Memory B cell (primary cell): ENCODE measurements around the gene HIGD2A.
"Not testable (repeated sequence)": the region's sequence is repeated elsewhere in the genome, so short reads cannot be mapped to it uniquely, and the experiment has no call there.

ENCODE experiments used
- ATAC-seq: fragments of 150-1000 bp; cut with Tn5 transposase; 2 replicates; pipeline ENCODE4 v1.10.0; 2021; ENCODE audit warnings: low read depth, mild to moderate bottlenecking, moderate library complexity
- DNase-seq, 2 donors: peaks; one replicate each; pipeline ENCODE4 v3.0.0; 2022; ENCODE audit warnings: low spot score in 2 of 2
- H3K27ac Mint-ChIP-seq: one replicate; pipeline ENCODE4 v1.8.0; 2022; ENCODE audit warnings: mild to moderate bottlenecking, moderate library complexity, mixed read lengths
- H3K27me3 Mint-ChIP-seq: one replicate; pipeline ENCODE4 v1.8.0; 2022; ENCODE audit warnings: mixed read lengths
- H3K36me3 Mint-ChIP-seq: one replicate; pipeline ENCODE4 v1.8.0; 2022; ENCODE audit warnings: mild to moderate bottlenecking, mixed read lengths
- H3K4me1 Mint-ChIP-seq: one replicate; pipeline ENCODE4 v1.8.0; 2022; ENCODE audit warnings: mixed read lengths
- H3K4me3 Mint-ChIP-seq: one replicate; pipeline ENCODE4 v1.8.0; 2022; ENCODE audit warnings: mild to moderate bottlenecking, moderate library complexity, mixed read lengths
- H3K9me3 Mint-ChIP-seq: one replicate; pipeline ENCODE4 v1.8.0; 2022; ENCODE audit warnings: mixed read lengths

The HIGD2A gene

DNA sequence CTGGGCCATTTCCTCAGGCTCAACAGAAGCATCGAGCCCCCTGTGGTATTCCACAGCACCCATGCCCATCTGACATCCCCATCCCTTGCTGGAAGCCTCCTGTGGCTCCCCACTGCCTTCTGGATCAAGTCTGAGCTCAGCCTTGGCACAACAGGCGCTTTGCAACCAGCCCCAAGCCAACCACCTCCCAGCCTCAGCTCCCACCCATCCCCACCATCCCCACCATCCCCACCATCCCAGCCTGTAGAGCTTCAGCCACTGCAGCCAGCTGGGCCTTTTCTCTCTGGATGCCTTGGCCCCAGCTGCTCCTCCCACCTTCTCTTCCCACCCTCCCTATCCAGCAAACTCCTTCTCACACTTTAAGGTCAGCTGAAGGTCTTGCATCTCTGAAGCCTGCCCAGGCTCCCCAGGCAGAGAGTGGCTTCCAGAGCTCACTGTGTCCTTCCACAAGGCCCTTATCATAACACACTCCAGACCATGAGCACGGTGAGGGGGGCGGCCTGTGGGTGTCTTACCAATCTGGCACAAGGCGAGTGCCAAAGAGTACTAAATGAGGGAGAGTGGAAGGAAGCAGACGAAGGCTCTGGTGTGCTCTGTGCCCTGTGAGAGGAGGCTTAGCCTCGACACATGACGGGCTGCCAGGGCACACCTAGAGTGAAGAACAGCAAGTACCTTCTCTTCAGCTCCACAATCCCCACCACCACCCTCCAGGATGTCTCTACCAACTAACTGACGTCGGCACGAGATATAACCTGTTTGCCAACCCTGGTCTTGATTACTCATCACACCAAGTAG lies 6.5 kb downstream of the HIGD2A start:
- Mint-ChIP-seq H3K36me3 (peaks cover 17% of the 10 kb centered on the region), H3K27ac (no peak overlapping the region), H3K27me3 (no peaks in the 10 kb centered on the region), H3K4me3 (no peak overlapping the region), H3K9me3 (no peaks in the 10 kb centered on the region), H3K4me1 (peaks cover 3% of the 10 kb centered on the region)
- ATAC-seq (no peak), DNase-seq (no peak)

DNA sequence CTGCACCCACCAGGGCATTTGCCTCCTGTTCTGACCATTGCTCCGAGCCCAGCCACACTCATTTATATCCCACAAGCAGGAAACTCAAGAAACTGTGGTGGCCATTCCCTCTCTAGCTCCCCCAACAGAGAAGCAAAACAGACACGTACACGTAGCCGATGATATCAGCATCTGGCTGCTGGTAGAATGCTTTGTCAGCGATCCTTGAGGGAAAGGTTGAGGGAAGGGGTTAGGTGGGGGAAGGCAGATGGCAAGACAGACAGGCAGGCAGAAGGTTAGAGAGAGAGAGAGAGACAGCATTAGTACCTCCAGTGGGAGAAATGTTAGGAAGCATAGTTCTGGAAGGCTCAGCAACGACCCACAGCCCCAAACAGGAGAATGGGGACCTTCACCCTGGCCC lies 7.8 kb downstream of the HIGD2A start:
- Mint-ChIP-seq H3K27me3 (no peaks in the 10 kb centered on the region), H3K4me1 (peaks cover 3% of the 10 kb centered on the region), H3K36me3 (peaks cover 19% of the 10 kb centered on the region), H3K27ac (peak overlapping the region; percentile 19), H3K4me3 (no peak overlapping the region), H3K9me3 (no peaks in the 10 kb centered on the region)
- DNase-seq = no peak
- ATAC-seq = no peak

DNA sequence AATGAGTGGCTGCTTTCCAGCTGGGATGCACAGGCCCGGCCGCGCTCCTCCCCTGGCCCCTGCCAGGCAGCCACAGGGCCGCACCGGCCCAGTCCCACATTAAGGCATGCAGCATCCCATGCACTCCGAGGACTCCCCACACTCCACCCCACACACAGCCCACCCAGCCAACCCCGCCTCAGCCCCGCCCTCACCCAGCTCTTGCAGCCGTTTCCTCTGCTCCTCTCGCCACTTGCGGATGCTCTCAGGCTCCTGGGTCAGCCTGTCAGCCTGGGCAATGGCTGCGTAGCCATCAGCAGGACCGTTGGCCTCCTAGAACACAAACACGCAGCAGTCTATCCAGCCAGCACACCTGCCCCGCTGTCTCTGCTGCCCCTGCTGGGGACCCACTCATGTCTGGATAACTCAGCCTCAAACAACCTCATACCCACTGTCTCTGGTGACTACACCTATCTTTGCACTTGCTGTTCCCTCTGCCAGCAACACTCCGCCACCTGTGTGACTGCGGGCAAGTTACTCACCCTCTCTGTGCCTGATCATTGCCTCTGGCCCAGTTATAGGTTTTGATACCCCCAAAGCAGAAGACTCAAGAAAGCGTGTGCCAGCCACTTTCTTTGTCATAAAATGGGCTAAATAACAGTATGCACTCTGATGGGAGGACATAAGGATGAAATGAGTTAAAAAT lies 9.3 kb downstream of the HIGD2A start:
- no peaks in the 10 kb centered on the region for H3K27me3 Mint-ChIP-seq
- ATAC-seq (no peak), DNase-seq (no peak)
- peaks cover 14% of the 10 kb centered on the region for H3K36me3 Mint-ChIP-seq
- H3K27ac Mint-ChIP-seq = no peak overlapping the region
- H3K9me3 Mint-ChIP-seq = no peaks in the 10 kb centered on the region
- H3K4me1 Mint-ChIP-seq = peaks cover 5% of the 10 kb centered on the region
- H3K4me3 Mint-ChIP-seq = no peak overlapping the region

DNA sequence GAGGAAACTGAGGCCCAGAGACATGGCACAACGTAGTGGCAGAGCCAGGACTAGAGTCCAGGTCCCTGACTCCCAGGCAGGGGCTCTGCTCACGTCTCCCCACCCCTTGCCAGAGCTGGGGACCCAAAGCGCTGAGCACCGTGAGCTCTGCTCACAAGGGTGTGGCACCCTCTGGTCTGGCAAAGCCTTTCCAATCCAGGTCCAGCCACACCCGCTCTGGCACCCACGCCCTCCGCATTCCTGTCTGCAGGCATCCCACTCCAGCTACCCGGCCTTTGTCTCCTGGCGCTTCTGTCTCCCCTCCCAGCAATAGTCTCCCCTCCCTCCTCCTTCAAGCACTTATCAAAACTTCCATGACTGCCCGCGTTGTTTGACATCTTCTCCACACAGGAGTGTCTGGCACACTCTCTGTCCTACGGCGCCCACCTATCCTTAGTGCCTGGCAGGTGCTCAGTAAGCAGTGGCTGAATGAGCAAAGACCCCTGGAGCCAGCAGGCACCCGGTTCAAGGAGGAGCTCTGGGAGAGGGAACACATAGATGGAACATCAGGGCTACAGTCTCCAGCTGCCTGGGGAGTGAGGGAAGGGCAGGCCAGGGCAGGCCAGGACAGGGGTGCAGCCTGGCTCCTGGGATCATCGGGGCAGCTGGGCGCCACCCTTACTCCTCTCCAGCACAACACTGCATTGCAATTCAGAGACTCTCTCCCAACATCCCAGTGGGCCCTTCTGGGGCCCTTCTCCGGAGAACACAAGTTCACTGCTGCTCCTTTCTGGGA lies 12.0 kb downstream of the HIGD2A start:
- Mint-ChIP-seq H3K27ac (no peak overlapping the region), H3K36me3 (peaks cover 15% of the 10 kb centered on the region)

DNA sequence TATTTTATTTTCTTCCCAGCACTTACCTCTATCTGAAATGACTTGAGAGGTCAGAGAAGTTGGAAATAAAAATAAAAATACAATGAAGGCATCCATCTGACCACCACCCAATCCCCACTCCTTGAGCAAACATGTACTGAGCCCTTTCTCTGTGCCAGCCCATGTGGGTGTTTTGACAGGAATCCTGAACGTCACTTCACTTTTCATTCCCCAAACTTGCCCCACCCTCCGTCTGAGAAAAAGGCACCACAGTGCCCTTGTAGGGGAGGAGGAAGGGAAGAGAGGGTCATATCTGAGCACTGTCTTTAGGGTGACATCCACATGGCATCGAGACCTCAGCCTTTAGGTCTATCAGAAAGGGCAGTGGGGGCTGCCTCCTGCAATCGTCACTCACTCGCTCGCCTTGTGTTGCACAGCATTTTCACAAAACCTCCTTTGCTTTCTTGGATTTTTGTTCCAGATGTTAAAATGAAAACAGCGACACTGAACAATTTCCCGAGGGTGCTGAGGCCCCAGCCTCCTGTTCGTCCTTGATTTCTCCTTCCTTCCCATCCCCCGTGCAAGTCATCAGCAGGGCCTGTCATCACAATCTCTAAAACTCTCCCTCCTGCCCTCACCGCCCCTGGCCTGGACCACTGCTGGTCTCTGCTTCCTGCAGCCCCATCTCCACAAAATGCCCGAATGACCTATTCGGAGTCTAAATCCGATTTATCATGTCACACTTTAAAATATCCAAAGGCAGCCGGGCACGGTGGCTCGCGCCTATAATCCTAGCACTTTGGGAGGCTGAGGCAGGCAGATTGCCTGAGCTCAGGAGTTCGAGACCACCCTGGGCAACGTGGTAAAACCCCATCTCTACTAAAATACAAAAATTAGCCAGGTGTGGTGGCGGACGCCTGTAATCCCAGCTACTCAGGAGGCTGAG lies 13.0 kb downstream of the HIGD2A start:
- H3K4me1 Mint-ChIP-seq = peaks cover 5% of the 10 kb centered on the region
- no peak overlapping the region for H3K4me3 Mint-ChIP-seq
- H3K27ac Mint-ChIP-seq = no peak overlapping the region
- peaks cover 15% of the 10 kb centered on the region for H3K36me3 Mint-ChIP-seq
- no peak for ATAC-seq
- no peaks in the 10 kb centered on the region for H3K9me3 Mint-ChIP-seq
- no peaks in the 10 kb centered on the region for H3K27me3 Mint-ChIP-seq
- no peak for DNase-seq

More for the DNA sequence above, 12.0 kb downstream of the HIGD2A start:
- Mint-ChIP-seq H3K9me3 (no peaks in the 10 kb centered on the region), H3K4me1 (peaks cover 5% of the 10 kb centered on the region), H3K27me3 (no peaks in the 10 kb centered on the region), H3K4me3 (no peak overlapping the region)
- ATAC-seq (no peak), DNase-seq (no peak)

DNA sequence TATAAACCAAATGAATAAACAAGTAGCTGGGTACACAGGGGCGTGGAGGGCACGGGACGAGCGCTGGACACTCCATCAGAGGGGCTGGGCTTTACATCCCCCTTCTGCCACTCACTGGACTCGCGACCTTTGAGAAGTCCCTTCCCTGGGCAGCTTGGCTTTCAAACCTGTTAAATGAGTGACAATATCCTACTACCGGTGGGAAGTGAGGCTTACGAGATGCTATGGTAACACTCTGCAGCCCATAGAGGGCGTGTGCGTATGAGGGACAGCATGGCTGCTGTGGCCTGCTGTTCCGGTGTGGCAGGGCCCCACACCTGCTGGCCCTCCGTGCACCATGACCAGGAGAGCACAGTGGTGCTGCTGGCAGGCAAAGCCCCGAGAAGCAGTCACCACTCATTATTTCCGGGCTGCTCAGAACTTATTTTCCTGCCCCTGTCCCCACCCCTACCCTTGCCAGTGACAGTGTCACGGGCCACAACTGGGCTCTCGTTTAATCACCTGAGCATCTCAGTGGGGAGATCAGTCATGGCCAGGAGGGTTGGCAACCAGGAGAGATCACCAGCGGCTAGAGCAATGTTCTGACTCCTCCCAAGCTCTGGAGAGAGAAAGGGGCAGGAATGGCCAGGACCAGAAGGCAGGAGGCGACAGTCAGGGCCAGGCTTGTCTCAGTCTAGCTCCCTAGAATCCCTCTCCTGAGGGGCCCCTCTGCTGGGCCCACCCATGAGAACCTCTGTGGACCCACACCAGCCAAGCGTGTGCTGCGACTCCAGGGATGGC lies 17.3 kb downstream of the HIGD2A start:
- H3K9me3 Mint-ChIP-seq = no peaks in the 10 kb centered on the region
- ATAC-seq (no peak), DNase-seq (no peak)
- H3K27me3 Mint-ChIP-seq = no peaks in the 10 kb centered on the region
- peaks cover 2% of the 10 kb centered on the region for H3K4me1 Mint-ChIP-seq
- H3K4me3 Mint-ChIP-seq = no peak overlapping the region
- H3K27ac Mint-ChIP-seq = no peak overlapping the region
- H3K36me3 Mint-ChIP-seq = peaks cover 11% of the 10 kb centered on the region

DNA sequence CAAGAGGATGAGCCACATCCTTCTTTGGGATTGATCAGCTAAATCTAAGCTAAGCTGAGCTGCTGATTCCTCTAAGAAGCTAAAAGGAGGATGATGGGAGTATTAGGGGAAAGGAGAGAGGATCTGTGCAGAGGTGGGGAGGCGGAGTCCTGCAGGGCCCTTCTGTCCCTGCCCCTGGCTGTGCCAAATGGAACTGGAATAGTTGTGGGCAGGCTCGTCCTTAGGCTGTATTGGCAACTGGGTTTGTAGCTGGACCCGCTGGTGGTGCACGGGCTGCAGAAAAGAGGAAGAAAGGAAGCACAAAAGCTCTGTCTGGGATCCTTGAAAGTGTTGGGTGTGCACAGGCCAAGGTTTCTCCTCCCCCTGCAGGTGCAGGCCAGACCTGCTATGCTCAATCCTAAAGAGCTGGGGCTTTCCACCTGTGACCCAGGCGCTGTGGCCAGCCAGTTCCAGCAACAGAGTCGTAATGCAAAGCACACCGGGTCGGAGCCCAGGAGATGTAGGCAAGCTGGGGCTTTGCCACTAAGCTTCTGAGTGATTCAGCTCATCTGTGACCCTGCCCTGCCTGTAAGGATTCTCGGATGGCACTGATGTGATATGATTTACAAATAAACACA lies 18.0 kb downstream of the HIGD2A start:
- no peak for ATAC-seq
- Mint-ChIP-seq H3K4me3 (no peak overlapping the region), H3K27me3 (no peaks in the 10 kb centered on the region), H3K27ac (no peak overlapping the region), H3K4me1 (peaks cover 2% of the 10 kb centered on the region), H3K9me3 (no peaks in the 10 kb centered on the region), H3K36me3 (peaks cover 11% of the 10 kb centered on the region)
- no peak for DNase-seq

DNA sequence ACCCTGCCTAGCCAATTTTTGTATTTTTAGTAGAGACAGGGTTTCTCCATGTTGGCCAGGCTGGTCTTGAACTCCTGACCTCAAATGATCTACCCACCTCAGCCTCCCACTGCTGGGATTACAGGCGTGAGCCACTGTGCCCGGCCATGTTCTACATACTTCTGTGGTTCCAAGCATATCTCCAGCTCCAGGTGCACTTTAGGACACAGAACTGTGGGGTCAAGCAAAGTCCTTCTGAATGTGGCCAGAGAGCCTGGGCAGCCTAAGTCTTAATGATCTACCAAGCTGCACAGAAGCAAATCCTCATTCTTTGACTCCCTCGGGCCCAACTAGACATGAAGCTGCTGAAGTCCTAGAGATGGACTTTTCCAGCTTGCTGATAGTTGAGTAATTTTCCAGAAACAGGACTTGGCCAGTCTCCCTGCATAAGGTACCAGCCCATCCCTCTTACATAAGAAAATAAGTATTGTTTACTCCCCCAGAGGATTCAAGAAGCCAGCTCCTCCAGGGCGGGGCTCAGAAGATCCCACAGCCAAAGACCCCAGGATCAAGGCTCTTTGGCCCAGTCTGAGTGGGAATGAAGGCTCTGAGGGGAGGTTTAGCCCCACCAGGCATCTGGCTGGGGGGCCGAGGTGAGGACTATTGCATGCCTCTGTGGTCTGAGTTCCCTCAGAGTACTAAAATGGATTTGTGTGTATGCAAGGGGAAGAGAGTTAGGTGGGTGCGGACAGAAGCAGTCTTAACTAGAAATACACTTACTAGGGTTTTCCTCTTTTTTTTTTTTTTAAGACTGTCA lies 19.1 kb downstream of the HIGD2A start:
- DNase-seq = no peak
- Mint-ChIP-seq H3K27me3 (no peaks in the 10 kb centered on the region), H3K27ac (no peak overlapping the region), H3K9me3 (no peaks in the 10 kb centered on the region), H3K36me3 (peaks cover 11% of the 10 kb centered on the region), H3K4me3 (no peak overlapping the region), H3K4me1 (peaks cover under 1% of the 10 kb centered on the region)
- ATAC-seq = no peak

DNA sequence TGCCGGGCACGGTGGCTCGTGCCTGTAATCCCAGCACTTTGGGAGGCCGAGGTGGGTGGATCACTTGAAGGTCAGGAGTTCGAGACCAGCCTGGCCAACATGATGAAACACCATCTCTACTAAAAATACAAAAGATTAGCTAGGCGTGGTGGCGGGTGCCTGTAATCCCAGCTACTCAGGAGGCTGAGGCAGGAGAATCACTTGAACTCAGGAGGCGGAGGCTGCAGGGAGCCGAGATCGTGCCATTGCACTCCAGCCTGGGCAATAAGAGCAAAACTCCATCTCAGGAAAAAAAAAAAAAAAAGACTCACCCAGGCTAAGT lies 19.7 kb downstream of the HIGD2A start:
- not testable (repeated sequence) for H3K9me3 Mint-ChIP-seq, H3K27ac Mint-ChIP-seq, ATAC-seq, H3K4me1 Mint-ChIP-seq, H3K4me3 Mint-ChIP-seq, H3K27me3 Mint-ChIP-seq, DNase-seq
- H3K36me3 Mint-ChIP-seq = peaks cover 11% of the 10 kb centered on the region

DNA sequence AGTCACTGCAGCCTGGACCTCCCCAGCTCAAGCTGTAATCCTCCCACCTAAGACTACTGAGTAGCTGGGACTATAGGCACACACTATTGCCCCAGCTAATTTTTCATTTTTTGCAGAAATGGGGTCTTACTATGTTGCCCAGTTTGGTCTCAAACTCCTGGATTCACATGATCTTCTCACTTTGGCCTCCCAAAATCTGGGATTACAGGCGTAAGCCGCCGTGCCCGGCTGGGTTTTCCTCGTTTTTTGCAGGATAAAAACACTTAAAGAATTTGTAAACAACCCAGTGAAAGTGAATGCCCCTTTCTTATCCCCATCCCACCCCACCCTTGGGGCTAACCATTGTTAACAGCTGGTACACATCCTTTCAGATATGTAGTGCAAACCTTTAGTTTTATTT lies 20.0 kb downstream of the HIGD2A start:
- H3K27me3 Mint-ChIP-seq = no peaks in the 10 kb centered on the region
- no peak overlapping the region for H3K27ac Mint-ChIP-seq
- H3K4me3 Mint-ChIP-seq = no peak overlapping the region
- H3K36me3 Mint-ChIP-seq = peaks cover 11% of the 10 kb centered on the region
- no peak for ATAC-seq
- no peaks in the 10 kb centered on the region for H3K4me1 Mint-ChIP-seq
- no peak for DNase-seq
- no peaks in the 10 kb centered on the region for H3K9me3 Mint-ChIP-seq

DNA sequence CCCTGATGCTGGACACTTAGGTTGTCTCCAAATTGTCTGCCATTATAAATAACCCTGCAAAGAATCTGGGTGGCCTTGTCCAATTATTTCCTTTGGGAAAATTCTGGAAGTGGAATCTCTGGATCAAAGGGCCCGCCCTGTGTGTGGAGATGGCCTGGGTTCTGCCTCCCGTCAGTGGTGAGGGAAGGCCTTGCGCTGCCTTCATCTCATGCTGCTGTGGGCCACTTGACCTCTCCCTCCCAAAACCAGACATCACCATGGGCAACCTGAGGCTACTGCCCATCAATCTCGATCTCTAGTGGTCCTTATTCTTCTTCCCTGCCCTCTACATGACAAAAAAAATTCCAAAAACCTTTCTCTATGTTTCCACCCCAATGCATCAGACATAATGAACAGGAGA lies 21.2 kb downstream of the HIGD2A start:
- Mint-ChIP-seq H3K36me3 (peaks cover 11% of the 10 kb centered on the region), H3K4me3 (no peak overlapping the region), H3K4me1 (peaks cover 11% of the 10 kb centered on the region), H3K27ac (no peak overlapping the region), H3K27me3 (no peaks in the 10 kb centered on the region), H3K9me3 (no peaks in the 10 kb centered on the region)
- DNase-seq = no peak
- no peak for ATAC-seq

DNA sequence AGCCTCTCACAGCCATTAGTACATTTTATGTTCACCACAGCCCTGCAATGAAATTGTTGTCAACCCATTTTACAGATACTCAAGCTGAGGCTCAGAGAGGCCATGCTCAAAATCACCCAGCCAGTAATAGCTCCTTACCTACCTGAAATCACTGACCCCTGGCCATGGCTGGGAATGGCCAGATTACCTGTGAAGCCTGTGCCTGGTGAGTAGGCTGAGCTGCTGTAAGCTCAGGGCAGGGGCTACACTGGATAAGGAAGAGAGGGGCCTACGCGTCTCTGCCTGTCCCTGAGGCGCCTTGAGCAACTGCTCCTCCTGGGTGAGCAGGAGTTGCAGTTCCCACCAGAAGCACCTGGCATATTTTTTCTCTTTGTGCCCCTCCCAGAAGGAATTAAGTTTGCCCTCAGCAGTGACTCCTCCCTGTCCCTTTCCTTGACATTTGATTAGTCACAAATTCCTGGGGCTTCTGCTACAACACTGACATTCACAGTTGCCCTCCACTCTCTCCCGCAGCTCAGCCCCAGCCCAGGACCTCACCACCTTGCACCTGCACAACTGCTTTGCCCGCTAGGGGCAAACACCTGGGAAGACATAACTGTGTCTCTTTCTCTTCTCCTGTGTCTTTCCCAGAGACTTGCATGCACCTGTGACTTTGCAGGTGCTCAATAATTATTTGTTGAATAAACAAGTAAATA lies 22.1 kb downstream of the HIGD2A start:
- no peaks in the 10 kb centered on the region for H3K27me3 Mint-ChIP-seq
- peaks cover 15% of the 10 kb centered on the region for H3K4me1 Mint-ChIP-seq
- H3K9me3 Mint-ChIP-seq = no peaks in the 10 kb centered on the region
- no peak overlapping the region for H3K4me3 Mint-ChIP-seq
- DNase-seq = no peak
- ATAC-seq = no peak
- peaks cover 10% of the 10 kb centered on the region for H3K36me3 Mint-ChIP-seq
- H3K27ac Mint-ChIP-seq = no peak overlapping the region
